Pancreas (tissue), 10 donors: ENCODE results near the gene EVA1B. TPM values are rescaled to one million over a fixed set of nuclear protein-coding genes. Genes with fewer than 3 reads are reported as not detected.
A peak's percentile ranks its signal among the peaks of the same experiment; 100 is the strongest.

Experiments used
- ATAC-seq, 4 donors: fragments of 200-7000 bp; cut with Tn5 transposase; one replicate each; pipeline versions ENCODE4 v1.8.0 to v1.9.1; 2020; ENCODE audit warnings: mild to moderate bottlenecking in 4 of 4, moderate library complexity in 4 of 4
- DNase-seq, 6 donors: peaks; one replicate each; pipeline ENCODE4 v3.0.0-alpha.2; 2020
- FAIRE-seq: peaks from 2 replicates; lab custom pipeline; 2012; peaks lifted over from hg19 to GRCh38; lab: Jason Lieb, UNC
- H3K27ac ChIP-seq, 4 donors: fragments of 200-600 bp; sonication (generic); 1 replicate in 3 of 4; 2 replicates in 1 of 4; pipeline versions ENCODE4 v1.5.0 to v1.8.0; 2020
- H3K27me3 ChIP-seq, 4 donors: fragments of 200-600 bp; one replicate each; pipeline ENCODE4 v1.8.0; 2021
- H3K36me3 ChIP-seq, 3 donors: fragments of 200-600 bp; sonication (generic) in 1 of 3; one replicate each; pipeline versions ENCODE4 v1.5.0 to v1.8.0; 2020 to 2021
- H3K4me1 ChIP-seq, 3 donors: fragments of 200-600 bp; one replicate each; pipeline ENCODE4 v1.8.0; 2021
- H3K4me3 ChIP-seq, 4 donors: fragments of 200-600 bp; sonication (generic) in 2 of 4; one replicate each; pipeline versions ENCODE4 v1.5.0 to v1.8.0; 2020 to 2021
- H3K9me3 ChIP-seq, 4 donors: fragments of 200-600 bp; one replicate each; pipeline ENCODE4 v1.8.0; 2021
- CTCF ChIP-seq, 4 donors: fragments of 200-600 bp; sonication (generic) in 3 of 4; IDR thresholded peaks; one replicate each; pipeline versions ENCODE4 v1.5.0 to v1.8.0; 2021; ENCODE audit warnings: antibody characterized with exemption in 4 of 4
- WGBS, 2 donors: extraction: QIAGEN DNeasy Blood & Tissue Kit; methylation state at CpG; one replicate each; pipeline ENCODE4 v1.1.7; 2013; 5-methylcytosine and 5-hydroxymethylcytosine counted together
- intact Hi-C, 3 donors: fragments of 100-400 bp; cut with DNase I; formaldehyde crosslinking; loops; one replicate each; pipeline versions ENCODE4 v1.11.1 to v1.14.2; 2022
- polyA plus RNA-seq, 2 donors: library from polyadenylated mRNA; stranded (reverse); fragments of 200-250 nt; gene quantifications; one replicate each; pipeline ENCODE4 v1.2.3, GENCODE V29; 2013
- total RNA-seq, 6 donors: library from RNA; stranded (reverse); fragmentation: NEBNext Ultra II Directional in 4 of 6; extraction: Animal tissue kit (Norgen Biotek cat#: 25700) in 4 of 6; gene quantifications; one replicate each; pipeline versions ENCODE4 v1.2.1 to v1.2.4, GENCODE V29; 2021 to 2023
- donor health status: healthy with polysubstance abuse.
- donor health status: DM: no; HTN: no; CAD: no; lungs with moderate emphysema.
- donor health status: DM: no; HTN: no; CAD: no.
- donor health status: control.
- donor health status: control.
- donor health status: Bipolar disorder and iron deficiency.
- donor health status: DM: yes; HTN: yes; CAD: no.
- donor health status: DM: no; HTN: no; CAD: no.
- donor health status: DM: no; HTN: no; CAD: no.
- donor health status: DM: yes; HTN: yes; CAD: no.

The EVA1B gene
- total and polyA plus RNA-seq, 8 donors, result 3.3 to 14.0 (median 6.6) TPM

GRCh38 chr1:36322786-36323635 is 434 bp downstream of the EVA1B start:
- no peak for TF ChIP-seq CTCF (IDR thresholded peaks at IDR 0.05)
- intact Hi-C loops, result no loop called here
- FAIRE-seq (no peak), DNase-seq (peak in 5 of 6 donors; percentile 25 to 82 (median 55)), ATAC-seq (peak in 3 of 4 donors; percentile 7 to 24 (median 18))
- Histone ChIP-seq H3K36me3 (no peaks in the 10 kb centered on the region), H3K4me3 (peak overlapping the region; percentile 53 to 70 (median 58)), H3K27me3 (no peaks in the 10 kb centered on the region), H3K9me3 (no peaks in the 10 kb centered on the region), H3K27ac (peak overlapping the region in 2 of 4 donors; percentile 56 to 57), H3K4me1 (peaks cover 0 to 7% (median 0%) of the 10 kb centered on the region in 3 donors)
- WGBS, 2 donors, result 17% methylated on average over 67 to 83 of the region's 83 CpGs

GRCh38 chr1:36322041-36322785 is 1.2 kb downstream of the EVA1B start:
- H3K27me3 ChIP-seq, result no peaks in the 10 kb centered on the region
- intact Hi-C loops, result no loop called here
- TF ChIP-seq CTCF (IDR thresholded peaks at IDR 0.05), result no peak
- WGBS, 2 donors, result 77 to 82% methylated on average over 63 to 67 of the region's 67 CpGs
- no peak for FAIRE-seq
- peak in 1 of 6 donors; percentile 73 for DNase-seq
- peak overlapping the region in 1 of 4 donors; percentile 70 for H3K4me3 ChIP-seq
- no peak for ATAC-seq
- no peaks in the 10 kb centered on the region for H3K36me3 ChIP-seq
- no peak overlapping the region for H3K27ac ChIP-seq
- H3K9me3 ChIP-seq, result no peaks in the 10 kb centered on the region
- peaks cover 0 to 7% (median 0%) of the 10 kb centered on the region in 3 donors for H3K4me1 ChIP-seq

- peak overlapping the region in 2 of 4 donors; percentile 11 to 70 for H3K4me3 ChIP-seq
- no peak for FAIRE-seq
- H3K27ac ChIP-seq, result no peak overlapping the region
- TF ChIP-seq CTCF (IDR thresholded peaks at IDR 0.05), result no peak
- DNase-seq, result peak in 2 of 6 donors; percentile 52 to 70
- no peaks in the 10 kb centered on the region for H3K27me3 ChIP-seq
- intact Hi-C loops, result no loop called here
- no peaks in the 10 kb centered on the region for H3K36me3 ChIP-seq
- H3K9me3 ChIP-seq, result no peaks in the 10 kb centered on the region
- peak in 3 of 4 donors; percentile 29 to 48 (median 35) for ATAC-seq
- 52 to 57% methylated on average over 59 of the region's 59 CpGs for WGBS, 2 donors
- peaks cover 0 to 7% (median 0%) of the 10 kb centered on the region in 3 donors for H3K4me1 ChIP-seq
These were observed 2.1 kb downstream of the EVA1B start for GRCh38 chr1:36321119-36321951.

GRCh38 chr1:36320767-36321118 is 2.7 kb downstream of the EVA1B start:
- ATAC-seq (no peak), DNase-seq (peak in 2 of 6 donors; percentile 58 to 67), FAIRE-seq (no peak)
- Histone ChIP-seq H3K4me1 (peaks cover 0 to 7% (median 0%) of the 10 kb centered on the region in 3 donors), H3K27ac (no peak overlapping the region), H3K36me3 (no peaks in the 10 kb centered on the region), H3K27me3 (no peaks in the 10 kb centered on the region), H3K4me3 (peak overlapping the region in 2 of 4 donors; percentile 11 to 70), H3K9me3 (no peaks in the 10 kb centered on the region)
- 49 to 56% methylated on average over 23 of the region's 23 CpGs for WGBS, 2 donors
- TF ChIP-seq CTCF (IDR thresholded peaks at IDR 0.05), result no peak
- intact Hi-C loops, result no loop called here
